MM.1S (cell line): ENCODE measurements around the gene XYLT1.
"Not testable (repeated sequence)": the region's sequence is repeated elsewhere in the genome, so short reads cannot be mapped to it uniquely, and the experiment has no call there.

ENCODE experiments used
- DNase-seq: peaks from one replicate; pipeline ENCODE4 v3.0.0-alpha.2; 2015
- H2AFZ ChIP-seq: fragments of 300-600 bp; sonication (generic); 2 replicates; pipeline ENCODE4 v1.6.0; 2016; ENCODE audit warnings: antibody characterized with exemption, low read length
- H3F3A ChIP-seq: fragments of 300-600 bp; sonication (generic); 2 replicates; pipeline ENCODE4 v1.6.1; 2016; ENCODE audit warnings: mild to moderate bottlenecking, antibody characterized with exemption, low read length, moderate library complexity, mixed read lengths; ENCODE audit not compliant: insufficient read depth
- H3K27ac ChIP-seq: fragments of 300-600 bp; sonication (generic); 2 replicates; pipeline ENCODE4 v1.5.1; 2016; ENCODE audit warnings: mild to moderate bottlenecking, low read length
- H3K27me3 ChIP-seq: fragments of 300-600 bp; sonication (generic); replicated peaks from 2 replicates; pipeline ENCODE4 v1.6.0; 2016; ENCODE audit warnings: low read length; ENCODE audit not compliant: insufficient read depth
- H3K36me3 ChIP-seq: fragments of 300-600 bp; sonication (generic); replicated peaks from 2 replicates; pipeline ENCODE4 v1.6.1; 2016; ENCODE audit warnings: mild to moderate bottlenecking, low read length, mixed read lengths; ENCODE audit not compliant: insufficient read depth
- H3K4me1 ChIP-seq: fragments of 300-600 bp; sonication (generic); 2 replicates; pipeline ENCODE4 v1.6.1; 2016; ENCODE audit warnings: low read length, mixed read lengths
- H3K4me2 ChIP-seq: fragments of 300-600 bp; sonication (generic); 2 replicates; pipeline ENCODE4 v1.6.0; 2016; ENCODE audit warnings: low read depth, low read length
- H3K4me3 ChIP-seq: fragments of 300-600 bp; sonication (generic); 2 replicates; pipeline ENCODE4 v1.5.1; 2016; ENCODE audit warnings: low read length, mixed read lengths
- H3K79me2 ChIP-seq: fragments of 300-600 bp; sonication (generic); 2 replicates; pipeline ENCODE4 v1.6.1; 2016; ENCODE audit warnings: mixed run types, low read length, mixed read lengths
- H3K9ac ChIP-seq: fragments of 300-600 bp; sonication (generic); 2 replicates; pipeline ENCODE4 v1.6.1; 2016; ENCODE audit warnings: low read length, mixed read lengths
- H3K9me2 ChIP-seq: fragments of 300-600 bp; sonication (generic); replicated peaks from 2 replicates; pipeline ENCODE4 v1.6.1; 2016; ENCODE audit warnings: mild to moderate bottlenecking, low read length, mixed read lengths; ENCODE audit not compliant: insufficient read depth
- H3K9me3 ChIP-seq: fragments of 300-600 bp; sonication (generic); replicated peaks from 2 replicates; pipeline ENCODE4 v1.6.1; 2016; ENCODE audit warnings: mild to moderate bottlenecking, low read length, mixed read lengths; ENCODE audit not compliant: insufficient read depth
- H4K20me1 ChIP-seq: fragments of 300-600 bp; sonication (generic); 2 replicates; pipeline ENCODE4 v1.6.1; 2016; ENCODE audit warnings: mild to moderate bottlenecking, low read length, moderate library complexity, mixed read lengths; ENCODE audit not compliant: insufficient read depth
- CTCF ChIP-seq: fragments of 300-600 bp; sonication (generic); IDR thresholded peaks from 2 replicates; pipeline ENCODE4 v1.5.1; 2016; ENCODE audit warnings: antibody characterized with exemption, low read length, mixed read lengths
- EZH2 ChIP-seq: fragments of 300-600 bp; sonication (generic); optimal IDR thresholded peaks from 2 replicates; pipeline ENCODE3; 2017; ENCODE audit warnings: low read depth, mild to moderate bottlenecking, antibody characterized with exemption, low read length, mixed read lengths
- EZH2phosphoT487 ChIP-seq: fragments of 300-600 bp; sonication (generic); IDR thresholded peaks from 2 replicates; pipeline ENCODE4 v1.6.1; 2018; ENCODE audit warnings: antibody characterized with exemption, low read length

Gene XYLT1

GRCh38 chr16:17508303-17508702, 37.5 kb upstream of the XYLT1 start:
- Histone ChIP-seq H3K36me3 (no peaks in the 10 kb centered on the region), H3K27ac (no peak overlapping the region), H3K4me1 (peaks cover 22% of the 10 kb centered on the region), H3K79me2 (no peaks in the 10 kb centered on the region), H3K9me2 (no peaks in the 10 kb centered on the region), H2AFZ (no peak overlapping the region), H3K4me2 (no peak overlapping the region), H3K27me3 (no peaks in the 10 kb centered on the region), H3K9ac (no peak overlapping the region), H4K20me1 (no peaks in the 10 kb centered on the region), H3K4me3 (no peak overlapping the region), H3F3A (peaks cover 15% of the 10 kb centered on the region), H3K9me3 (no peaks in the 10 kb centered on the region)
- TF ChIP-seq EZH2 (no peak), EZH2phosphoT487 (no peak), CTCF (no peak)
- DNase-seq, result no peak

- not testable (repeated sequence) for H3K4me2 ChIP-seq, H3K9me2 ChIP-seq, DNase-seq
Observed at GRCh38 chr16:17507516-17507915, 36.8 kb upstream of the XYLT1 start.

GRCh38 chr16:17505828-17506227, 35.1 kb upstream of the XYLT1 start:
- H3K4me3 ChIP-seq, H3K4me2 ChIP-seq, H4K20me1 ChIP-seq, H3K36me3 ChIP-seq, H3K9ac ChIP-seq, H3K79me2 ChIP-seq, DNase-seq, H3K27ac ChIP-seq, H3K27me3 ChIP-seq, H2AFZ ChIP-seq, H3F3A ChIP-seq, H3K4me1 ChIP-seq, H3K9me3 ChIP-seq, H3K9me2 ChIP-seq: not testable (repeated sequence)

More at GRCh38 chr16:17507516-17507915, 36.8 kb upstream of the XYLT1 start:
- not testable (repeated sequence) for H3K36me3 ChIP-seq, H3F3A ChIP-seq, H3K27me3 ChIP-seq, H3K27ac ChIP-seq, H3K9ac ChIP-seq, H3K9me3 ChIP-seq, H2AFZ ChIP-seq, H4K20me1 ChIP-seq, H3K79me2 ChIP-seq, H3K4me3 ChIP-seq
- peaks cover 14% of the 10 kb centered on the region for H3K4me1 ChIP-seq

- no peak overlapping the region for H3K9ac ChIP-seq
- H3K27ac ChIP-seq, result no peak overlapping the region
- DNase-seq, result no peak
- no peaks in the 10 kb centered on the region for H3K79me2 ChIP-seq
- no peak overlapping the region for H3K4me2 ChIP-seq
- H3K4me3 ChIP-seq, result no peak overlapping the region
- H3K9me3 ChIP-seq, result no peaks in the 10 kb centered on the region
- no peaks in the 10 kb centered on the region for H3K36me3 ChIP-seq
- no peaks in the 10 kb centered on the region for H3K4me1 ChIP-seq
- H3K9me2 ChIP-seq, result no peaks in the 10 kb centered on the region
- H4K20me1 ChIP-seq, result no peaks in the 10 kb centered on the region
- no peak overlapping the region for H2AFZ ChIP-seq
- no peaks in the 10 kb centered on the region for H3F3A ChIP-seq
- H3K27me3 ChIP-seq, result no peaks in the 10 kb centered on the region
- no peak for TF ChIP-seq CTCF
Observed at GRCh38 chr16:17504050-17504449, 33.3 kb upstream of the XYLT1 start.
